ENCODE results near the gene DPY19L2.

The DPY19L2 gene

GRCh38 chr12:63525831-63526230 is 142.5 kb downstream of the DPY19L2 start:
- no peak for DNase-seq (ENCODE audit: low read depth)

DNA sequence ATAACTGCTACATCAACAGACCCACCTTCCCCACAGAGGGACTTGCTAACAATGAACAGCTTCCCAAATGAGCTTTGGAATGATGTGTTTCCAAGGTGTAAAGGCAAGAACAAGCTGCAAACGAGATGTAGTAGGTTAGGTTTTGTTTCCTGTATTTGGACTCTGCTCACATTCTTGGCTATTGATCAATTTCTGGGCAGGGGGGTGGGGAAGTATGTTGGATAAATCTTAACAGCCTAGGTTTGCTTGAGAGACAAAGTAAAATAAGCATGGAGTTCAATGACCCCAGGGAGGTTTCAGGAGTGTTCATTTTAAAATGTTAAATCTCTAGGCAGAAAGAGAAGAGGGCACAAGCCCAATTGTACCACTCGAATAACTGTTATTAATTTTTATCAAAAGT is 146.6 kb downstream of the DPY19L2 start:
- DNase-seq (ENCODE audit: low read depth), result no peak
